ENCODE results near the gene FBXO30.

Gene FBXO30

DNA sequence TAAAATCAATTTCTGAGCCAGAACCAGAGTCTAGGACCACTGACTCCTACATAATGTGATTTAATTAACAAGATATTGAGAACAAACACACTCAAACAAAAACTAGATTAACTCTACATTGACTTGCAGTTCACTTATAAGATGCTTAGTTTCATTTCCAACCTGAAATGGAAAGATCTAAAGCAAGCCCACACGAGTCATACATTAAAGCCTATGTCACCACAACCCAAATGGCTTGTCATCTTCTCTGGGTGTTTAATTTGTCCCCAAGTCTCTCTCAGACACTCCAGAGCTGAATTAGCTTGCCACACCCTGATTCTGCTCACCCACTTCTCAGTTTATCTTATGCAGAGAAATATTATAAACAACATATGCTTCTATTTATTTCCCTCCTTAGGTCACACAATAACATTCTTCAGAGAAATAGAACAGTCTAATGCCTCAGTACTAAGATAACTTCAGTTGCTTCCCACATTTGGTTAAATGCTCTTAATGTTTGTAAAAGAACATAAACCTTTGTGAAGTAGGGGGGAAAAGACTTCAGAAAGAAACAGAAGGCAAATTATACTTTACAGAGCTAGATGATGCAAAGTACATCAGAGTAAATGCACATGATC lies 8.8 kb upstream of the FBXO30 start:
- H3K9me3 ChIP-seq (ENCODE audit: control insufficient read depth, low read length): no peaks in the 10 kb centered on the region
- H3K9ac ChIP-seq: no peak overlapping the region
- no peaks in the 10 kb centered on the region for H3K27me3 ChIP-seq (ENCODE audit: control insufficient read depth, insufficient read depth, low read length)
- H3K4me1 ChIP-seq: no peaks in the 10 kb centered on the region
- no peaks in the 10 kb centered on the region for H3K36me3 ChIP-seq (ENCODE audit: control insufficient read depth, insufficient read depth, low read length)
- TF ChIP-seq CTCF (IDR thresholded peaks at IDR 0.05): no peak
- H3K27ac ChIP-seq: no peak overlapping the region
- H3K4me2 ChIP-seq (ENCODE audit: low read length): no peak overlapping the region
- no peak overlapping the region for H3K4me3 ChIP-seq (ENCODE audit: low read depth, low read length)
- H3K79me2 ChIP-seq: no peaks in the 10 kb centered on the region
- no peak overlapping the region for H2AFZ ChIP-seq

DNA sequence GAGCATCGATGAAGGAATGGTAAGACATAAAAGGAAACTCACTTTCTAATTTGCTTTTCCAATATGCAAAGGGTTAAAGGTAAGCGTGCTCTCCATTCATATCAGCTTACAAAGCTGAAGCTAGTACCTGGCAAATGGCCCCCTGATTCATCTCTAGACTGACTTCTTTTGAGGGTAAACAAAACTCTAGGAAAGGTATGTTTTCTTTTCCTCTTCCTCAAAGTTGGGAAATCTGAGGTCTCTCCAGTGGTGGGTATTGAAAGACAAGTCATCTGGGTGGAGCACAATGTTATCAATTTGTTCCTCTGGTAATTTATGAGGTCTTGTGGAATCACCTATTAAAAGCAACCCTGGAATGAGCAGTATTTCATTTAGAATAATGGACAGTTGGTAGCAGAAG lies 7.9 kb upstream of the FBXO30 start:
- Histone ChIP-seq H3K79me2 (no peaks in the 10 kb centered on the region), H3K27ac (no peak overlapping the region), H3K9me3 (ENCODE audit: control insufficient read depth, low read length) (no peaks in the 10 kb centered on the region), H3K36me3 (ENCODE audit: control insufficient read depth, insufficient read depth, low read length) (no peaks in the 10 kb centered on the region), H3K4me2 (ENCODE audit: low read length) (no peak overlapping the region), H3K9ac (no peak overlapping the region), H3K4me1 (no peaks in the 10 kb centered on the region), H2AFZ (no peak overlapping the region), H3K27me3 (ENCODE audit: control insufficient read depth, insufficient read depth, low read length) (no peaks in the 10 kb centered on the region), H3K4me3 (ENCODE audit: low read depth, low read length) (no peak overlapping the region)
- TF ChIP-seq CTCF (IDR thresholded peaks at IDR 0.05): no peak

DNA sequence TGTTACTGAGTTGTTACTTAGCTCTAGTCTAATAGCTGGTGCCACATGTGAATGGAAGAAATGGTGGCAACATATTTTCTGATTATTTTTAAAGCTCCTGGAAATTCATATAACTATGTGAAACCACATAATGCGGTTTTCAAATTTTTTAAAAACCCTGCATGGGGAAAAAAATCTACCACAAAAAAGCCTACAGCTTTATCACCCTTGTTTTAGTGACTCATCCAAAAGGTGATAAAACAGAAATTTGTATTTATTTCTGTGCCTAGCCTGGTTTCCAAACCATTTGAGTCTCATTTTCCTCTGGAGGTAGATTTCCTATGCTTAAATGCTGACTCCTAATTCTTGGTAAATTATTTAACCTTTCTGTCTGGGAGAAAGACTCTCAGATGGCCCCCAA lies 5.4 kb upstream of the FBXO30 start:
- no peaks in the 10 kb centered on the region for H3K4me1 ChIP-seq
- no peaks in the 10 kb centered on the region for H3K79me2 ChIP-seq
- H3K9ac ChIP-seq: no peak overlapping the region
- H3K9me3 ChIP-seq (ENCODE audit: control insufficient read depth, low read length): no peaks in the 10 kb centered on the region
- H3K4me3 ChIP-seq (ENCODE audit: low read depth, low read length): no peak overlapping the region
- no peak for TF ChIP-seq CTCF (IDR thresholded peaks at IDR 0.05)
- no peaks in the 10 kb centered on the region for H3K36me3 ChIP-seq (ENCODE audit: control insufficient read depth, insufficient read depth, low read length)
- no peak overlapping the region for H3K27ac ChIP-seq
- H3K27me3 ChIP-seq (ENCODE audit: control insufficient read depth, insufficient read depth, low read length): no peaks in the 10 kb centered on the region
- H2AFZ ChIP-seq: no peak overlapping the region
- no peak overlapping the region for H3K4me2 ChIP-seq (ENCODE audit: low read length)

DNA sequence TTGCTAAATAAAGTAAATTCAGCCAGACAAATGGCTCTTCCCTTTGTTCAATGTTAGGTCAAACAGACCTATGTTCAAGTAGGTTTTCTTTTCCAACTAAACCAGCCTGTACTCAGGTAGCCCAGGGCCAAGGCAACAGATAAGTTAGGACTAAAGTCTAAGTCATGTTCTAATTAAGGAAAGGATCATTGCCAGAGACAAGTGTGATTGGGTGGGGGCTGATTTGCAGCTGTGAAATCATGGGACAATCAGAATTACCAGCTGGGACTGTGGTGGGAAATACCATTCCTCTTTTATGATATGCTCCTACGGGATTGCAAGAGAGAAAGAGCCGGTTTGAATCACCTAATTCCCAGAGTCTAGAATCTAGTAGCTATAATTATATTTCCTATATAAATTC lies 4.2 kb upstream of the FBXO30 start:
- Histone ChIP-seq H2AFZ (no peak overlapping the region), H3K27ac (no peak overlapping the region), H3K4me1 (no peaks in the 10 kb centered on the region), H3K27me3 (ENCODE audit: control insufficient read depth, insufficient read depth, low read length) (no peaks in the 10 kb centered on the region), H3K9me3 (ENCODE audit: control insufficient read depth, low read length) (no peaks in the 10 kb centered on the region), H3K9ac (no peak overlapping the region), H3K4me2 (ENCODE audit: low read length) (no peak overlapping the region), H3K36me3 (ENCODE audit: control insufficient read depth, insufficient read depth, low read length) (no peaks in the 10 kb centered on the region), H3K79me2 (no peaks in the 10 kb centered on the region), H3K4me3 (ENCODE audit: low read depth, low read length) (no peak overlapping the region)
- no peak for TF ChIP-seq CTCF (IDR thresholded peaks at IDR 0.05)

DNA sequence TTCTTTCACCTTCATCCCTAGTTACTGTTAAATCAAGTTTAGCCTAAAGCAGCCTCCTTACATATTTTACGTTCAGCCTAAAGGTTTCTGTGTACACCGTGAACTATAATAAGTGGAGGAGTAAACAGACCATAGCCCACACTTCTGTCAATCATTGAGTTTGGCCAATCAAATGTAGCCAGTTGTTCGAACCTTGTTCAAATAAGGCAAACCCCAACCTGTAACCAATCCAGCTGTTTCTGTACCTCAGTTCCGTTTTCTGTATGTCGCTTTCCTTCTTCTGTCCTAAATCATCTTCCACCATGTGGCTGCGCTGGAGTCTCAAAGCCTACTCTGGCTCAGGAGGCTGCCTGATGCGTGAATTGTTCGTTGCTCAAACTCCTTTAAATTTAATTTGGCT lies 1.8 kb upstream of the FBXO30 start:
- no peak overlapping the region for H3K9ac ChIP-seq
- H3K27ac ChIP-seq: no peak overlapping the region

More for the DNA sequence above, 1.8 kb upstream of the FBXO30 start:
- Histone ChIP-seq H3K4me1 (peaks cover 9% of the 10 kb centered on the region), H3K9me3 (ENCODE audit: control insufficient read depth, low read length) (no peaks in the 10 kb centered on the region), H3K79me2 (peaks cover 5% of the 10 kb centered on the region), H3K4me3 (ENCODE audit: low read depth, low read length) (no peak overlapping the region), H3K4me2 (ENCODE audit: low read length) (no peak overlapping the region), H3K36me3 (ENCODE audit: control insufficient read depth, insufficient read depth, low read length) (no peaks in the 10 kb centered on the region), H3K27me3 (ENCODE audit: control insufficient read depth, insufficient read depth, low read length) (no peaks in the 10 kb centered on the region), H2AFZ (no peak overlapping the region)
- TF ChIP-seq CTCF (IDR thresholded peaks at IDR 0.05): no peak

Data from parathyroid adenoma (tissue), 2 donors.